GM12878 (cell line): ENCODE measurements around the gene FREY1. TPM values are rescaled to one million over a fixed set of nuclear protein-coding genes. Genes with fewer than 3 reads are reported as not detected.

ENCODE experiments used
- ATAC-seq: fragments of 200-7000 bp; cut with Tn5 transposase; 3 replicates; pipeline ENCODE4 v1.9.1; 2020; ENCODE audit warnings: mild to moderate bottlenecking, moderate library complexity
- BruUV-seq: library from RNA; stranded (reverse); fragments of 400-500 nt; replicated peaks from 2 replicates; lab custom pipeline; 2021; lab: Mats Ljungman, UMichigan
- CTCF ChIA-PET: fragments of 300-600 bp; sonication (Branson Sonifier 250); formaldehyde crosslinking; extraction: SDS; loops from one replicate; lab custom pipeline; 2021; ENCODE audit warnings: inconsistent platforms; lab: Yijun Ruan, JAX
- POLR2A ChIA-PET: fragments of 350-600 bp; formaldehyde crosslinking; extraction: SDS; loops from one replicate; lab custom pipeline; 2021; ENCODE audit warnings: inconsistent platforms; lab: Charles Lee
- RAD21 ChIA-PET: fragments of 300-600 bp; sonication (Branson Sonifier 250); formaldehyde crosslinking; loops from one replicate; lab custom pipeline; 2023; ENCODE audit warnings: antibody characterized with exemption; ENCODE audit not compliant: unreplicated experiment; lab: Charles Lee
- SMC1A ChIA-PET: fragments of 300-600 bp; sonication (Branson Sonifier 250); formaldehyde crosslinking; loops from one replicate; lab custom pipeline; 2023; ENCODE audit not compliant: unreplicated experiment, uncharacterized antibody; lab: Charles Lee
- DNase-seq: peaks from one replicate; pipeline ENCODE4 v3.0.0-alpha.2; 2011; ENCODE audit warnings: low read depth, low spot score
- FAIRE-seq: peaks from 3 replicates; lab custom pipeline; 2011; peaks lifted over from hg19 to GRCh38; lab: Jason Lieb, UNC
- H2AFZ ChIP-seq: 2 replicates; pipeline ENCODE4 v1.6.0; 2011; ENCODE audit warnings: low read depth, low read length, control low read depth; ENCODE audit not compliant: control insufficient read depth
- H3K27ac ChIP-seq: 2 replicates; pipeline ENCODE4 v1.5.1; 2011; ENCODE audit warnings: control low read depth; ENCODE audit not compliant: control insufficient read depth, insufficient read depth
- H3K27me3 ChIP-seq, 2 experiments: replicated peaks in 1 of 2; 2 replicates each; pipeline versions ENCODE4 v1.6.0 to v1.6.1; 2011; ENCODE audit warnings: low read length in 1 of 2; ENCODE audit not compliant: control insufficient read depth in 2 of 2, insufficient read depth in 2 of 2
- H3K36me3 ChIP-seq, 2 experiments: 2 replicates each; pipeline ENCODE4 v1.5.1; 2011; ENCODE audit warnings: low read length in 1 of 2; ENCODE audit not compliant: control insufficient read depth in 2 of 2, insufficient read depth in 2 of 2
- H3K4me1 ChIP-seq: 2 replicates; pipeline ENCODE4 v1.6.1; 2011; ENCODE audit warnings: mild to moderate bottlenecking, low read length, moderate library complexity, mixed read lengths; ENCODE audit not compliant: control insufficient read depth, insufficient read depth
- H3K4me2 ChIP-seq: 2 replicates; pipeline ENCODE4 v1.6.0; 2011; ENCODE audit warnings: control low read depth; ENCODE audit not compliant: control insufficient read depth, insufficient read depth
- H3K4me3 ChIP-seq: fragments of 200-600 bp; sonication (generic); 2 replicates; pipeline ENCODE4 v1.5.1; 2016
- H3K79me2 ChIP-seq: 2 replicates; pipeline ENCODE4 v1.6.0; 2011; ENCODE audit warnings: low read length; ENCODE audit not compliant: control insufficient read depth, insufficient read depth
- H3K9ac ChIP-seq: 2 replicates; pipeline ENCODE4 v1.8.0; 2011; ENCODE audit warnings: low read length, control low read depth, mixed read lengths; ENCODE audit not compliant: control insufficient read depth, insufficient read depth
- H3K9me3 ChIP-seq: replicated peaks from 3 replicates; pipeline ENCODE4 v1.5.1; 2011; ENCODE audit warnings: mild to moderate bottlenecking, low read length; ENCODE audit not compliant: control insufficient read depth, insufficient read depth
- H4K20me1 ChIP-seq: 2 replicates; pipeline ENCODE4 v1.6.0; 2011; ENCODE audit not compliant: control insufficient read depth, insufficient read depth
- ATF3 ChIP-seq: IDR thresholded peaks from 2 replicates; pipeline ENCODE4 v1.6.1; 2011; ENCODE audit warnings: low read depth, mild to moderate bottlenecking, low read length, moderate library complexity, borderline replicate concordance; ENCODE audit errors: extremely low read depth
- BACH1 ChIP-seq: fragments of 450-650 bp; IDR thresholded peaks from 2 replicates; pipeline ENCODE4 v1.6.1; 2017; ENCODE audit warnings: mild to moderate bottlenecking, borderline replicate concordance
- BCL11A ChIP-seq: IDR thresholded peaks from 2 replicates; pipeline ENCODE4 v1.6.1; 2011; ENCODE audit warnings: low read depth, low read length
- CEBPZ ChIP-seq: fragments of 150-350 bp; IDR thresholded peaks from 2 replicates; pipeline ENCODE4 v1.6.1; 2016; ENCODE audit warnings: low read depth, low read length
- CHD1 ChIP-seq: IDR thresholded peaks from 2 replicates; pipeline ENCODE4 v1.6.1; 2012; ENCODE audit warnings: low read depth, low read length, improper control_type of control experiment
- ETV6 ChIP-seq, 2 experiments: fragments of 450-650 bp in 1 of 2; IDR thresholded peaks in 1 of 2; conservative IDR thresholded peaks in 1 of 2; 2 replicates each; pipeline ENCODE4 v1.6.1; 2014; ENCODE audit warnings: antibody characterized with exemption in 1 of 2, borderline replicate concordance in 1 of 2, low read depth in 1 of 2, mild to moderate bottlenecking in 1 of 2, moderate library complexity in 1 of 2
- EZH2 ChIP-seq: IDR thresholded peaks from 2 replicates; pipeline ENCODE4 v1.6.1; 2012; ENCODE audit warnings: low read depth, mild to moderate bottlenecking, control low read depth, inconsistent platforms, low read length, borderline replicate concordance; ENCODE audit not compliant: control insufficient read depth
- FOS ChIP-seq: IDR thresholded peaks from 3 replicates; pipeline ENCODE4 v1.6.1; 2011; ENCODE audit warnings: borderline replicate concordance; ENCODE audit not compliant: insufficient read length; ENCODE audit errors: extremely low read depth
- GABPA ChIP-seq: IDR thresholded peaks from 2 replicates; pipeline ENCODE4 v1.6.1; 2014; ENCODE audit warnings: antibody characterized with exemption, low read depth, mild to moderate bottlenecking, inconsistent platforms
- JUNB ChIP-seq: IDR thresholded peaks from 2 replicates; pipeline ENCODE4 v1.6.1; 2016; ENCODE audit warnings: antibody characterized with exemption, mild to moderate bottlenecking
- LARP7 ChIP-seq: fragments of 450-650 bp; IDR thresholded peaks from 2 replicates; pipeline ENCODE4 v1.6.1; 2017; ENCODE audit warnings: mild to moderate bottlenecking
- MTA2 ChIP-seq: fragments of 450-650 bp; IDR thresholded peaks from 2 replicates; pipeline ENCODE4 v1.6.1; 2016; ENCODE audit warnings: low read depth, mild to moderate bottlenecking, moderate library complexity
- NFIC ChIP-seq: IDR thresholded peaks from 2 replicates; pipeline ENCODE4 v1.6.1; 2012; ENCODE audit warnings: low read depth, mild to moderate bottlenecking, inconsistent platforms, low read length, moderate library complexity
- PAX5 ChIP-seq: IDR thresholded peaks from 2 replicates; pipeline ENCODE4 v1.6.1; 2011; ENCODE audit warnings: low read depth, low read length, borderline replicate concordance
- POLR2A ChIP-seq: IDR thresholded peaks from 2 replicates; pipeline ENCODE4 v1.6.1; 2011; ENCODE audit warnings: low read depth, mild to moderate bottlenecking, low read length
- POLR2AphosphoS5 ChIP-seq: IDR thresholded peaks from 2 replicates; pipeline ENCODE4 v1.6.1; 2011; ENCODE audit warnings: mild to moderate bottlenecking, low read length, inconsistent platforms
- RELA ChIP-seq: fragments of 450-650 bp; IDR thresholded peaks from 2 replicates; pipeline ENCODE4 v1.8.0; 2014; ENCODE audit warnings: borderline replicate concordance; ENCODE audit not compliant: partially characterized antibody
- RFX5 ChIP-seq: IDR thresholded peaks from 2 replicates; pipeline ENCODE4 v1.6.1; 2011; ENCODE audit warnings: low read depth, low read length, improper control_type of control experiment
- STAT3 ChIP-seq: IDR thresholded peaks from 2 replicates; pipeline ENCODE4 v1.6.1; 2011; ENCODE audit warnings: low read depth, low read length, improper control_type of control experiment
- ZNF217 ChIP-seq: fragments of 450-650 bp; IDR thresholded peaks from 2 replicates; pipeline ENCODE4 v1.6.1; 2017; ENCODE audit warnings: antibody characterized with exemption, mild to moderate bottlenecking
- WGBS: methylation state at CpG from one replicate; pipeline ENCODE4 v1.1.6; 2016; ENCODE audit warnings: low lambda C conversion rate; ENCODE audit not compliant: insufficient replicate concordance, insufficient coverage; ENCODE audit errors: missing lambda C conversion rate; 5-methylcytosine and 5-hydroxymethylcytosine counted together
- in situ Hi-C: fragments of 300-500 bp; cut with MboI; formaldehyde crosslinking; loops from 9 replicates; pipeline ENCODE4 v1.14.3; 2018; ENCODE audit warnings: mixed read lengths
- intact Hi-C: fragments of 100-400 bp; cut with micrococcal nuclease; formaldehyde crosslinking; loops from one replicate; pipeline ENCODE4 v1.14.2; 2022; ENCODE audit not compliant: unreplicated experiment
- polyA plus RNA-seq, 11 experiments: library from polyadenylated mRNA; depleted of rRNA in 4 of 11; unstranded in 6 of 11; stranded (reverse) in 5 of 11; fragments of >200 nt; fragmentation: Nextera tagmentation in 4 of 11; fragmentation: Illumina TruSeq in 1 of 11; extraction: Ambion mirVana in 4 of 11; extraction: Trizol in 1 of 11; gene quantifications; 1 replicate in 1 of 11; 2 replicates in 10 of 11; pipeline versions ENCODE4 v1.2.1 to v1.2.3, GENCODE V29; 2011 to 2016; ENCODE audit warnings: inconsistent platforms in 2 of 11, missing spikeins in 2 of 11, low read depth in 1 of 11
- total RNA-seq, 4 experiments: library from RNA; depleted of rRNA in 3 of 4; stranded (reverse); fragments of >200 nt in 3 of 4; fragmentation: Illumina TruSeq in 1 of 4; extraction: Trizol in 1 of 4; gene quantifications; 2 replicates each; pipeline versions ENCODE4 v1.2.1 to v1.2.3, GENCODE V29; 2013 to 2021

FREY1 gene
- total and polyA plus RNA-seq, 10 of the 15 experiments (the other 5 are each of a cell fraction or from before 2014, with no cell fraction given) = 0.13 to 1.7 (median 0.39) TPM; not detected in 3

GRCh38 chr11:45892856-45893255, 14.2 kb downstream of the FREY1 start:
- POLR2A ChIA-PET = interaction anchor here (0.6 kb wide), 1 partner anchor 114 kb away, joined by 3 read pairs; no protein-coding TSS in a partner anchor
- RAD21 ChIA-PET = no interaction called here
- intact Hi-C loops = no loop called here

More at GRCh38 chr11:45892856-45893255, 14.2 kb downstream of the FREY1 start:
- Histone ChIP-seq H3K4me2 (no peak overlapping the region), H3K27me3 (peaks cover 0 to 5% of the 10 kb centered on the region in 2 experiments; a peak in 2 of 4 replicates), H3K9me3 (no peaks in the 10 kb centered on the region), H2AFZ (no peak overlapping the region), H3K4me3 (no peak overlapping the region), H3K36me3 (no peaks in the 10 kb centered on the region), H3K27ac (no peak overlapping the region), H3K79me2 (no peaks in the 10 kb centered on the region), H4K20me1 (no peaks in the 10 kb centered on the region; the same call in 1 of the 2 replicates), H3K4me1 (no peaks in the 10 kb centered on the region), H3K9ac (no peak overlapping the region)
- DNase-seq (no peak), ATAC-seq (no peak), FAIRE-seq (no peak)
- SMC1A ChIA-PET = interaction anchor here (0.6 kb wide), 1 partner anchor 20 kb away, joined by 3 read pairs; no protein-coding TSS in a partner anchor
- in situ Hi-C loops = no loop called here
- BruUV-seq = no TSS peak
- no peak for TF ChIP-seq FOS
- no peak for TF ChIP-seq MTA2
- TF ChIP-seq ETV6 (conservative IDR thresholded peaks at IDR 0.05 in 1 of 2, IDR thresholded peaks at IDR 0.05 in 1 of 2; ENCODE audit: borderline replicate concordance in 1 of 2, low read depth in 1 of 2) = no peak
- TF ChIP-seq POLR2AphosphoS5 = no peak
- no peak for TF ChIP-seq GABPA
- TF ChIP-seq LARP7 = no peak
- TF ChIP-seq ATF3 = no peak
- TF ChIP-seq RFX5 = no peak
- TF ChIP-seq RELA = no peak
- no peak for TF ChIP-seq JUNB
- no peak for TF ChIP-seq BCL11A
- no peak for TF ChIP-seq POLR2A
- no peak for TF ChIP-seq ZNF217
- TF ChIP-seq NFIC = no peak
- TF ChIP-seq STAT3 = no peak
- no peak for TF ChIP-seq CHD1
- no peak for TF ChIP-seq BACH1
- TF ChIP-seq EZH2 = no peak
- no peak for TF ChIP-seq PAX5
- no peak for TF ChIP-seq CEBPZ
- CTCF ChIA-PET = interaction anchor here (0.7 kb wide), 1 partner anchor 59 kb away, joined by 3 read pairs; no protein-coding TSS in a partner anchor
- whole genome bisulfite sequencing = 22% methylated on average over 5 of the region's 5 CpGs
